Measurements from ENCODE around the gene ADCYAP1R1.

The ADCYAP1R1 gene

DNA sequence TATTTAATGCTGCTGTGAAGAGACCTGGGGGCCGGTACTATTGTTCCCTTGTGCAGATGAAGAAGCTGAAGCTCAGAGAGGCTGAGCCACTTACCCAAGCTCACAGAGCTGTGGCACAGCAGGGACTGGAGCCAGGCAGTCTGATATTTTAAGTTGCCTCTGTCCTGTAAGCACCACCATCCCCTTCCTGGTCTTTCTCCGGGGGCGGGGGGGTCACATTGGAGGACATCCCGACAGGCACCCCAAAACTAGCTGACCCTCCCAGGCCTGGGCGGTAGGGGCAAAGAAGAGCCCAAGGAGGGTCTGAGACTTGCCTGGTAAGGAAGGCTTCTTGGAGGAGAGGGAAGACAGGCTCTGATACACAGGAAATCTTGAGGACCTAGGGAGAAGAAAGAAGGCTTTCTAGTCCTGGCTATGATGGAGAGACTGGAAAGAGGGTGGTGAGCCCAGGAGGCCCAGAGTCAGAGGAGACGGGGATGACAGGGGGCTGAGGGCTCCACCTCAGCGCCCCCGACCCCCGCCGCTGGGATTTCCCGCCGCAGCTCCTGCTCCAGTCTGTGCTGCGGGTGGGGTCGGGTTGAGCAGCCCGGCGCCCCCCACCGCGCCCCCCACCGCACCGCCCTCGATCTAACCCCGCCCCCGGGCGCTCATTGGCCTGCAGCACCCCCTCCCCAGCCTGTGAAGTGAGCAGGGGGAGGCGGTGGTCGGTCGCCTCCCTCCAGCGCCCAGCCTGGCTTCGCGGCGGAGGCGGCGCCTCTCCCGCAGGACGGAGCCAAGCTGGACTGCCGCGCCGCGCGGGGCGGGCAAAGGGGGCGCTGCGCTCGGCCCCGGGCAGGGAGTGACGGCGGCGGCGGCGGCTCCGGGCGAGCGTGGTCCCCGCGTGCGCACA lies at the start of gene ADCYAP1R1:
Gene ADCYAP1R1 (plus strand): TSS at position 711 of the 889 bp plus-strand sequence. CDS start 10,957 bp downstream, outside the sequence.
- no peak for DNase-seq

DNA sequence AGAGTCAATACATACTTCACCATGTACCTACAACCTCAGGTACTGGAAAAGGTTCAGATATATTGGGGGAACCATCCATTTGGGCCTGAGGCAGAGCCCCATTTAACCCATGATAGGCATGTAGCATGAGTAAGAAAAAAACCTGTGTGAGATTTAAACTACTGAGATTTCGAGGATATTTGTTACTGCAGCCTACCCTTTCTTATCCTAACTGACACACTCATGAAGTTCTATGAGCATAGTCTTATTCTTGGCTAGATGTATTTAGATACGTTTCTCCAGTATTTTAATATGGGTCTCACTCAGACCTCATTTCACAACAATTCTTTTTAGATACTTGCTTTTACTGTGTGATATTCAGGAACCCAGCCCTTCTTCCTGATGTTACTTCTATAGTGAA lies 49.0 kb upstream of the ADCYAP1R1 start:
- DNase-seq, result no peak

DNA sequence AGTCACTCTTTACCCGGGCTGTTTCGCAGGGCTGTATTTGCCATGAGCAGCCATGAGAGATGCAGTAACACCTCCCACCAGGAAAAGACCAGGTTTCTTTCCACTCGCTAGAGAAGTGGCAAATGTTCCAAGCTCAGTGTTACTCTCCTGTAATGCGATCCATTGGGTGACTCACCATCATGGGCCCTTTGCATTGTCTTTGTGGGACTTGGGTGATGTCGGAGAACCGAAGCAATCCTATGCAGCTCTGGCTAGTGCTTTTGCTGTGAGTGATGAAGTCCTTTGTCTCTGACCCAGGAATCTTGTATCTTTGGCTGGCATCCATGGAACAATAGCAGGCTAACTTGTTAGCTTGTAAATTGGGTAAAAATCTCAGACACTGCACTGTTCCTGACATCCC lies 48.4 kb upstream of the ADCYAP1R1 start:
- DNase-seq, result no peak

DNA sequence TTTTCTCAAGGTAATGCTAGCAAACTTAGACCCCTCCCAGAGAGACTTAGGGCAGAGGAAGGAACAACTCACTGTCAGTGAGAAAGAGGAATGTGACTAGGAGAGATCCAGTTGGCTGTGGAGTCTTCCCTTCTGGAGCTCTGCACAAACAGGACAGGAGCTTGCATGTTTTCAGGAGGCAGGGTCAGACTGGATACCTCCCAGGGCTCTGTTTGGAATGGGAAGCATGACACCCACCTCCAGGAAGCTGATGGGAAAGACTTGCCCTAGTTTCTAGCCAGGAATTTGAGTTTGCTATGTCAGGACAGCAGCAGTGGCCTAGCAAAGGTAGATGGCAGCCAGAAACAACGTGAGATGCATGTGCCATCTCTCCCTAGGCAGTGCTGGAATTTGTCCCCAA lies 47.7 kb upstream of the ADCYAP1R1 start:
- DNase-seq, result no peak

DNA sequence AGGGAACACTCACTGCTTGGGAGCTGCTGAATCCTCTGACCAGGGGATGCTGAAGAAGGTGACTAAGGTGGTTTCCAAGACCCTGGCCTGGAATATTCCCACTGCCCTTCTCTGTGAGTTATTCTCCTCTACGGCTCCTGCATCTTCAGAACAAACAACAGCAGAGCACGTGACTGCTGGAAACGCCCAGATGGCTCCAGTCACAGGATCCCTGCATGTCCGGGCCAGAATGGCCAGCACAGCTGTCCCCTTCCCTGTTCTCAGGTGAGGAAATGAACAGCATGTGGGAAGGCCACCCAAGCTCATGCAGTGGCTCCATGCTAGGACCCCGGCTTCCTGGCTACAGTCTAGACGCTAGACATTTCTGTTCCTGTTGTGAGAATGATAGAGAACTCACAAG lies 45.3 kb upstream of the ADCYAP1R1 start:
- no peak for DNase-seq

DNA sequence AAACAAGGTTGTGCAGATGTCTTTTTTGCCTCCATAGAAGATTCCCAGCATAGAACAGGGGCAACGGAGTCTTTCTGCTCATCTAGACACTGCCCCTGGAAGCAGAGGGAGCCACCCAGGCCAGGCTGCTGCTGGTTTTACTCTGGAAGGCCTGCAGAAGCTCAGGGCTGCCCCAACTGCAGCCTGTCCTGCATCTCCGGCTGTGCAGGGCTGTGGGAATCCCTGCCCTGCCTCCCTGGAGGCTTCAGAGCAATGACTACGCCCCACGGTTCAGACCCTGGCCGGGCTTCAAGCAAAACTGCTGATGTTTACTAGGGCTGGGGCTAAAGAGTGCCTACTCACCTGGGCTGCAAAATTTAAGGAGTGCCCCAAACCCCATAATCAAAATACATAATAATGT lies 44.5 kb upstream of the ADCYAP1R1 start:
- no peak for DNase-seq

DNA sequence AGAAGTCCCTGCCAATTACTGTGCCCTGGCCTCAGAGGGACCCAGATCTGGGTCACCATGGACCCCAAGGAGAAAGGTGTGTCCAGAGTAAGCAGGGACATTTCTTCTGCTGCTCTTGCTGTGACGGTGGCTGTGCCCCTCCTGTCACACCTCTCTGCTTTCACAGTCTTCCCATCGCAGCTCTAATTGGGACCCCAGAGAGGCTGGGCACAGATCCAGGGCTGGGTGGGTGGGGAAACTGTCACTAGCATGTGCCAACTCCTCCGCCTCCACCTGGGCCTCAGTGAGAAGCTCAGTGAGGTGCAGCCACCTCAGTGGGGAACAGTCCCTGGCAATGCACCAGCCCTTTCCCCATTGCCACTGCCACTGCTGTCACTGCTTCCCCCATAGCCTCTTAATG lies 37.3 kb upstream of the ADCYAP1R1 start:
- DNase-seq, result no peak

DNA sequence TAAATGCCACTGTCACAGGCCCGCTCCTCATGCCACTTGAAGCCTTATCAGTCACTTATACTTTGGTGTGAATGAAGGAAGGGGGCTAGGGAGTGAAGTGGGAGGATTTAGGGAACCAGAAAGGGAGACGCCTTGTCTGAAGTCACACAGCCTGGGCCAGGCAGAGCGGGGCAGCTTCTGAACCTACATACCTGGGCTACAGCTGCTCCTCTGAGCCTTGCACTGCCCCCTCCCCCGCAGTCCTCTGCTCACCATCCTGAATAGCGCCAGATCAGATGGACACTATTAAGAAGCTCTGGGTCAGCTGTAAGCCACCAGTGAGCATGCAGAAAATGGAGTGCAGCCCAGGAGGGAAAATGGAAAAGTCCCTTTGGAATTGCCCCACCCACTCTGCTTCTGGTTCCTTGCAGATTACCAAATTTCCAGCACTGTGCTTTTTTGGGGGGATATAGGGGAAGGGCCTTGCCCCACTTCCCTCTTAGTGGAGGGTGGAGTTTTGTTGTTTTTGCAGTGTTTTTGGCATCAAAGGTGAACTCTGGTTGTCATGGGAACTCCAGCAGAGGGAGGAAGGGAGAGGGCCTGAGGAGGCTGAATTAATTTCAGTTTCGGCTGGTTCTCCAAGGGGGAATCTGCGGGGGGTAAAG lies 35.0 kb upstream of the ADCYAP1R1 start:
- peak; percentile 73 to 80 (median 79) for DNase-seq

DNA sequence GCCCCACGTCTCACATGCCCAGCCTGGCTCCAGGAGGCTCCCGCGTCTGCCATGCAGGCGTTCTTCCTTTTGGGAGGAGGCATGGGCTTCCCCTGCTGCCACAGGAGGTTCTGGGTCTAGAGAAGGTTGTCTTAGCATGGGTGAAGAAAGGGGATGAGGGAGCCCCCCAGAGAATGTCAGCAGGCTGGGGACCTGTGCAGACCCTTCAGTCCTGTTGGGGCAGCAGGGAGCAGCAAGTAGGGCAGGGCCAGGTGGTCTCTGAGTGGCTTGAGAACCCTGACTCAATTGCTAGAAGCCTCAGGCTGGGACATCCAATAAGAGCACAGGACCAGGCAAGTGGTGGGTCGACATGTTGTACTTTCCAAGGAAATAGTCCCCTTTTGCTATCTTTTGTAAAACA lies 34.4 kb upstream of the ADCYAP1R1 start:
- DNase-seq, result no peak

DNA sequence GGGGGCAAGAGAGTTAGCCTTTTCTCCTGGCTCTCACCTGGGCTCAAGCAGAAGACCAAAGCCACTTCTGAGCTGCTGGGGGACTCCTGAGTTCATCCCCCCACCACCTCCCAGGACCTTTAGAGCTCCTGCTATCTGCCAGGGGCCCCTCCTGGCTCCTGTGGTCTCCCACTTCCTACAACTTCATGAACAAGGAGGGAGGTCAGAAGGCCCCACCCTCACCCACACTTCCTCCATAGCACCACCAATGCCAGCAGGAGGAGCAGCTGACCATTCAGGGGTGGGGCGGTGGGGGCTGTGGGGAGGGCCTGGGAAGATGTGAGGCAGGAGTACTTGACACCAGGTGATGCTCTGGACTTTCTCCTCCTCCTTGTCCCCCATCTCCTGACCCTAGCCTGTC lies 32.6 kb upstream of the ADCYAP1R1 start:
- DNase-seq, result no peak

DNA sequence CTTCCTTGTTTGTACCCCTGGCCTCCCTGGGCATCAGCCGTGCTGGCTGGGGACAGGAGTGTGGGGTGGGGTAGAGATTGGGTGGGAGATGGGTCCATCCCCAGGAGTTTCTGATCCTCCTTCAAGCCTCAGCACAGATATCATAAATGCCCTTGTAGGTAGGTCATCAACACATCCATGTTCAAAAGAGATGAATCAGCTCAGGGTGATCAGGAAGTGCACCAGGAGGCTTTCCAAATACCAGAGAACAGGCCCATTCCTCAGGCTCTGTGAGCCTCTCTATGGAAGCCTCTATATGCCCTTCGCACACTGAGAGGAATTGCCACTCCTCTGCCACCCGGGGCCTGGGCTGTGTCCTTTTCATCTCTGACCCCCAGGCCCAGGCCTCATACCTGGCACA lies 31.9 kb upstream of the ADCYAP1R1 start:
- DNase-seq, result no peak

DNA sequence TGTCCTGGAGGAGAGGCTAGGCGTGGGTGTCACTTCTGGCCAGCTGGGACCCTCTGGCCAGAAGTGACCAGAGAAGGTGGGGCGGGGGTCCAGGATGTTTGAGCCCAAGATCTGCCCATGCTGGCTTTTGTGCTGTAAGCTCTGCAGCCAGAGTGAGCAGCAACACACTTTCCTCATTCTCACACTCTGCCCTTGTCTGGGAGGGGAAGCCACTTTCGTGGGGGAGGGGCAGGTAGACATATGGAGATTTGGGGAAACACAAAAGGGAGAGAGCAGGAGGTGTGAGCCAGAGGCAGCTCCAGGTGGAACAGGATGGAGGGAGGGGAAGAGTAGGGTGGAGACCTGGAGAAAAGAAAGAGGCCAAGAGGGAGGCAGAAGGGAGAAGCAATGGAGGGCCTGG lies 31.5 kb upstream of the ADCYAP1R1 start:
- no peak for DNase-seq

DNA sequence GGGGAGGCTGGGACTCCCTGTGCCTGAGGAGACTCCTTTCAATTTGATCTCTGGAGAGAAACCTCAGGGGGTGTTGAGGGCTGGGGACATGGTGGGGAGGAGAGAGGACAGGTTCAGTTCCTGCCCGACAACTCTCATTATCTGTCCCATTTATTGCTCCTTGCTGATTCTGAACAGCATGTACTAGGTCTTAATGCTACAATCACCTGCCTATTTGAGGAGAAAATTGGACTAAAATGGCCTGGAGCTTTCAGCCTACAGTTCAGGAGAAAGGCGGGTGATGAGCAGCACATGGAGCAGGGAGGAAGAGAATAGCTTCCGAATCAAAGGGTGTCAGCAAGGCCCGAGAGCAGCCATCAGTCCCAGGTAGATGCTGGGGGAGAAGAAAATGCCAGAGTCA lies 30.0 kb upstream of the ADCYAP1R1 start:
- no peak for DNase-seq

DNA sequence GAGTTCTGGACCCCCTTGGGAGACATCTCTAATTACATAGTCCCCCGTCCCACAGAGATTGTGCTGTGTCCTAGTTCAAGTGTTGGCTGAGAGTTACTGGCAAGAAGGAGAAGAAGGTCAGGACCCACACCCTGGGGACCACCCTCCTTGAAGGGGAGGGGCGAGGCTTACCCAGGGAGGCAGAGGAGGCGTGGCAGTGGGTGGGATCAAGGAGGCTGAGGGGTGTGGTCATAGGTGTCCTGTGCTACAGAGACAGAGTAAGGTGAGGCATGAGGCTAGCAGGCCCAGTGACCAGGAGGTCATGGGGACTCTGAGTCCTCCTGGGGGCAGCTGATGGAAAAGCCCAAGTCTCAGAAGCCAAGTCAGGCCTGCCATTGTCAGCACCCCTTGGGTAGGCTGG lies 29.4 kb upstream of the ADCYAP1R1 start:
- DNase-seq, result no peak

DNA sequence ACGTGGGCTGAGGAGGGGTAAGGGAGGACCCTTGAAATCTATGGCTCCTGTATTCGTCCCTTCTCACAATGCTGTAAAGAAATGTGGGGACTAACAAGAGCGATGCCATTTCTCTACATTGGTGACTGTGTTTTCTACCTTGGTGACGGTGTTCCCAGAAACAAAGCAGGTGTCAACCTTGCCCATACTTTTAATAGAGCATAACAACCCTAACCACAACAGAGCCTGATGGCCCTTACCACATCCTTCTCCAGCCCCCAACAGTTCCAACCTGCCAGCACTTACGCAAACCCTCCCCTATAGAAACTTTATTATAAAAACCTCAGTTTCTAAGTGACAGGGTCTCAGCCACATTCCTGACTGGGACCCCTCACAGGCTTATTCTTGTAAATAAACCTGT lies 28.2 kb upstream of the ADCYAP1R1 start:
- DNase-seq, result no peak

DNA sequence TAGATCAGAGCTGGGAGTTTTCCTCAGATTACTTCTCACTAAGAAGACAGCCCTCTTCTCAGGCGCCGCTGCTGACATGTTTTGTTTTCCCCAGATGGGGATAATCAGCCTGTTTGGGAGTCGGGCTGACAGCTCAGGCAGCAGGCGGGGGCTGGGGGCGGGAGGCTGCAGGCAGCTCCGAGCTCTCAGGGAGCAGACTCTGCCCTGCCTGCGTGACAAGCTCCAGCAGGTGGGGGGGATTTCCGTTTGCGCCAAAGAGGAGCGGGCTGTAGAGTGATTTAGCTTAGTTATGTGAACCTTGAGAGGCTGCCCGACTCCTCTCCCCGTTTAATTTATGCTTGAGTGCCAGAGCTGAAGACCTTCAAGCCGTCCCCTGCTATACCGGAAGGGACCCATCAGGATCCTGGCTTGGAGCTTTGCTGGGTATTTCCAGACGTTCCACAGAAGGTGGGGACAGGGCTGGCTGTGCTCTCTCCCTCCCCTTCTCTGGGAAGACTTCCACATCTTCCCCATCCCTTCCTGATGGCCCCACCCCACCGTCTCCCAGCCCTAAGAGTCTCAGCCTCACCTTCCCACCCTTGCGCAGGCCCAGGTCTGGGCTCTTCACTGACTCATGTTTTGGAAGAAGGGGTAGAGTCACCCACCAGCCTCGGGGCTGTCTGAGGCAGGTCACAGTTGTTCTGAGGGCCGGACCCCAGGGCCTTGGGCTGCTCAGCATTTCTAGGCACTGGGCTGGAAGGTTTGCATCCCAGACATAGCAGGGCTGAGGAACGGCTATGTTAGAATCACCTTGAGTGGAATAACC lies 24.7 kb upstream of the ADCYAP1R1 start:
- peak in 1 of 3 donors; percentile 23 for DNase-seq

DNA sequence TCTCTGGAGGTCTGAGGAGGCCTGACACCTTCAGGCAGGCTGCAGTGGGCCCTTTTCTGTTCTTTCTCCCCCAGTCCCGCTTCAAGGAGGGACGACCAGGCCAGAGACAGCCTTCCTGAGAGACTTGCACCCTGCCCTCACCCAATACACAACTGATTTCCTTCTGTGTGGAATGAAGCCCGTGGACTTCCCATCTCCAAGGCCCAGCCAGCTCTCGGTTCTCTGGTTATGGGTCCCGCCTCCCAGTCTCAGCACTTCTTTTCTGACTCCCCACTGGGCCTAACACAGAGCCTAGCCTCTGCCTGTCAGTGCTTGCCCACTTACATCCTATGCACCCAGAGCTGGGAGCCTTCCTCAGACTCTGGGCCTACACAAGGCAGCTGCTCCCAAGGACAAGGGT lies 24.1 kb upstream of the ADCYAP1R1 start:
- no peak for DNase-seq

DNA sequence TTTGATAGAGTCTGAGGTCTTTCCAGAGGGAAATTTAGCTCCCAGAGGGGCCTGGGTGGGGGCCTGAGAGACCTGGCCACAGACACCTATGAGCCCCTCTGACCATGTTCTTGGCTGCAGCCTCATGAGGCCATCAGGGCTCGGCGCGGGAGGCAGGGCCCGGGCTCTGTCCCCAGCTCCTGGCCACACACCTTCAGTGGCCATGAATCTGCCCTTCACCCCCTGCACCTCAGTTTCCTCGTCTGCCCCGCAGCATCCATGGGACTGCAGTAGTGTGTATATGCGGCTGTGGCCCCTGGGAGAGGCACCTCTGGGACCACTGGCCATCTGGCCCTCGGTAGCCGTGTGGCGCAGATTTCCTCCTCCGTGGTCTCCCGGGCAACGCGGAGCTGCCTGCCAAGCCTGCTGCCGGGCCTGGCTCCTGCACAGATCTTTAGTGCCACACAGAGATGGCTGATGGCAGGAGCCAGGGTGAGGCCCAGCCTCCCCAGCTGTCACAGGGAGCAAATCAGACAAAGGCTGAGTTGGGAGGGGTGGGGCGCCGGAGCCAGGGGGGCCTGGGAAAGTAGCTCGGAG lies 23.6 kb upstream of the ADCYAP1R1 start:
- DNase-seq, result no peak

DNA sequence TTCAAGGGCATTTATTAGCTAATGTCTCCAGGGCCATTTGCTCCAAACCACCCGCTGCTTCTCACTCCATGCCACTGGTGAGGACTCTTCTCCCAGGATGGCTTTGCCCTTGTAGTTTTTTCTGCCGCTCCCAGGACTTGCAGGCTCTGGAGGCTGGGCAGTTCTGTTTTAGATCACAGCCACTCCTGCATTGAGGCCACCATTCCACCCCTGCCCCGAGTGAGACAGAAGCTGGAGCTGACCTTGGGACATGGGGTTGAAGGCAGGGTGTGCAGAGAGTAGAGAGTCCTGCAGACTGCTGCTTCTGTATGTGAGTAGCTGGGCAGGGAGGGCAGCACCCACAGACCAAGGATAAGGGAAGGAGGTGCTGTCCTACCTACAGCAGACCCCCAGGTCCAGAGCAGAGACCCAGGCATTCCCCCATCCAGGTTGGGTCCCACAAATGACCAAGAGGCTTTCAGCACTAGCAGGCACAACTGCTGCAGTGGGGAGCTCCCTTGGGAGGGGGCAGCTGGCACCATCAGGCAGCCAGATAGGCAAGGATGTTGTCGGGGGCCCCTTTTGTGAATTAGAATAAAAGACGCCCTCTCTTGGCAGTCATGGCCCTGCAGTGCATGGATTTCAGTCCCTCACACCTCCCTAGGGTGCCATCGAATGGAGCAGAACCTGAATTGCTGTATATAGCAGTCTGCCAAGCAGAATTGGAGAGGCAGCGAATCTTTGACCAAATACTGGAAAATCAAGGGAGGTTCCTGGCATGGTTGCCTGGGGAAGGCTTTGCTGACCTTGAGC lies 22.7 kb upstream of the ADCYAP1R1 start:
- no peak for DNase-seq

DNA sequence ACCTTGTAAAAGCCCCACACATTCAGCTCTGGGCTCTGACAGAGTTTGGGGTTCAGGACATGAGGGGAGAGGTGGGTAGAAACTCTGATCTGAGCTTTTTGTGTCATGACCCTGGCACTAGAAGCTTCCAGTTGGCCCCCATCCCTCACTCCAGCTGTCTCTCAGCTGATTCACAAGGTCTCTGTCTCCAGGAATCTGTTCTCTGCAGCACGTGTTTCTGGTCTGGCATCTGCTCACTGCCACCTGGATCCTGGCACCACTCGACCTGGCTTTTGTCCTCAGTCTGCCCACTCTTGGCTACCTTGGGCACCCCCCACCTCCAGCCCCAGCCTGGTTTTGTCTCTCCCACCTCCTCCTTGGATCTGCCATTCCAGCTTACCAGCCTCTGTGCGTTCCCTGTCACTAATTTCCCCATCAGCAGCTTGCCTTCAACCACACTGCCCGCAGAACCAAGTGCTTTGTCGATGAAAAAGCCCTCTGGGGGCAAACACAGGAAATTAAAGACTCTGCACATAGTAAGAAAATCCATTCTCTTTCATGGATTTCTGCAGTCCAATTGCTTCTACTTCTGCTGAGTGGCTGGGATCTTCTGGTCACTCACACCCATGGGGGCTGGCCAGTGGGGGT lies 18.3 kb upstream of the ADCYAP1R1 start:
- DNase-seq, result no peak

DNA sequence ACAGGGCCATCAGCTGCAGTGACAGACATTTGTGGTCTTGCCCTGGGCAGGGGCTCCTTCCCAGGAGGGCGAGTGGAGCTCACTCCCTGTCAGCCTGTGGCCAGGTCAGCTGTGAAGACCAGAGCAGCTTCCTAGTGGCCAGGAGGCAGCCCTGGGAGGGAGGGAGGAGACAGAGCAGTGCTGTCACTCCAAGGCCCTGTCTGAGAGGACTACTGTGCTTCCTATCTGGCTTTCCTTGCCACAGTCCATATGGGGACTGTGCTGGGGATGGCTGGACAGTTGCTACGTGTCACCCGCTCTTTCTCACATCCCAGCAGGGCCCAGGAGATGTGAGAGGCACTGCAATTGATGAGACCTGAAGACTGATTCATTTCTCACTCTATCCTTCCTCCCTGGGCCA lies 15.2 kb upstream of the ADCYAP1R1 start:
- no peak for DNase-seq

DNA sequence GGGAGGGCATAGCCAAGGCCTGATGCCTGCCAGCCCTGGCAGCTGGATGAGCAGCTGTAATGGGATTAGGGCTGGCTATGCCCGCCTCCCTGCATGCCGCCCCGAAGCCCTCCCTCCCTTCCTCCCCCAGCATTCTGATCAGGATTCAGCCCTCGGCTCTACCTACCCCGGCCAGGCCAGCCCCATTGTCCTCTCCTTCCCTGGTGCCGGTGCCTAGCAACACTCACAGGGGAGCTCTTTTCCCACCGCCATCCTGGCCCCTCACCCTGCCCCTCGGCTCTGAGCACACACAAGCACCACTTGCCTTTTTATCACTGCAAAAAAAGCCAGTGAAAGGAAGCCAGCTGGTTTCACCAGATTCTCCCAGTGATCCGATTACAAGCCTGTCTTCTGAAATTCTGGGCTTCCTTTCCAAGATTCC lies 9.0 kb upstream of the ADCYAP1R1 start:
- DNase-seq, result no peak
